ENCODE results near the gene ZIM2. TPM values are rescaled to one million over a fixed set of nuclear protein-coding genes. Genes with fewer than 3 reads are reported as not detected.

The ZIM2 gene
- total and polyA plus RNA-seq, 9 of the 15 experiments (the other 6 are each of a cell fraction or from before 2014, with no cell fraction given), result not detected

GRCh38 chr19:56838024-56838908 lies 2.3 kb downstream of the ZIM2 start:
- Histone ChIP-seq H3K4me3 (no peak overlapping the region), H3K27me3 (ENCODE audit: control insufficient read depth in 2 of 2, insufficient read depth in 2 of 2, low read length in 2 of 2) (no peaks in the 10 kb centered on the region), H3K9ac (ENCODE audit: insufficient read depth in 1 of 2, low read depth in 2 of 2, low read length in 2 of 2) (no peak overlapping the region), H3K9me1 (ENCODE audit: control insufficient read depth, insufficient read depth, low read length) (no peaks in the 10 kb centered on the region), H3K4me1 (replicated peaks in 1 of 2; ENCODE audit: control insufficient read depth in 2 of 2, insufficient read depth in 2 of 2, low read length in 2 of 2) (no peaks in the 10 kb centered on the region), H2AFZ (ENCODE audit: low read depth, low read length) (no peak overlapping the region), H4K20me1 (replicated peaks; ENCODE audit: control insufficient read depth, insufficient read depth, low read length) (no peaks in the 10 kb centered on the region), H3K9me3 (replicated peaks; ENCODE audit: control insufficient read depth, insufficient read depth, low read depth, low read length) (peaks cover 2% of the 10 kb centered on the region; the same call in 1 of the 2 replicates), H3K79me2 (ENCODE audit: control insufficient read depth, insufficient read depth, low read length) (no peaks in the 10 kb centered on the region), H3K36me3 (ENCODE audit: control insufficient read depth, insufficient read depth, low read length) (no peaks in the 10 kb centered on the region), H3K4me2 (ENCODE audit: insufficient read depth, low read length) (no peak overlapping the region), H3K27ac (ENCODE audit: extremely low read depth, low read depth, low read length) (no peak overlapping the region)
- TF ChIP-seq ZNF197 (CRISPR knock-in tag; IDR thresholded peaks at IDR 0.05; ENCODE audit: low read depth), result no peak
- TF ChIP-seq ZNF444 (CRISPR knock-in tag; IDR thresholded peaks at IDR 0.05), result no peak
- TF ChIP-seq BCOR (IDR thresholded peaks at IDR 0.05), result no peak
- TF ChIP-seq ZNF146 (CRISPR knock-in tag; IDR thresholded peaks at IDR 0.05; ENCODE audit: unreplicated experiment), result no peak
- no peak for TF ChIP-seq MEF2D (tag; conservative IDR thresholded peaks at IDR 0.05; ENCODE audit: low read depth)
- TF ChIP-seq PREB (CRISPR knock-in tag; IDR thresholded peaks at IDR 0.05), result no peak
- TF ChIP-seq KLF1 (tag; IDR thresholded peaks at IDR 0.05), result no peak
- no peak for TF ChIP-seq ZNF584 (CRISPR knock-in tag; IDR thresholded peaks at IDR 0.05; ENCODE audit: low read depth)
- ChIA-PET POLR2A (no interaction called here), CTCF (ENCODE audit: low intra/inter-chr PET ratio) (no interaction called here)
- FAIRE-seq (no peak), DNase-seq (ENCODE audit: extremely low read depth in 1 of 4, low spot score in 3 of 4) (no peak), ATAC-seq (no peak)
- no TSS peak for BruUV-seq (replicated peaks)
- WGBS (ENCODE audit: insufficient coverage, low coverage, missing lambda C conversion rate), result 52% methylated on average over 31 of the region's 44 CpGs
- intact Hi-C loops (cut with micrococcal nuclease), result no loop called here
- in situ Hi-C loops (cut with MboI), result no loop called here
